Measurements from ENCODE around the gene OR4K1.

- TF ChIP-seq CTCF (IDR thresholded peaks at IDR 0.05; ENCODE audit: insufficient read depth, low read length, poor library complexity, severe bottlenecking) (no peak), EZH2phosphoT487 (conservative IDR thresholded peaks at IDR 0.05; ENCODE audit: low read length) (no peak)
Measured at GRCh38 chr14:19911114-19911513, 19.6 kb upstream of the OR4K1 start.
